GM19455 (cell line): Measurements from ENCODE around the gene CROCC.
"Not testable (repeated sequence)": the region's sequence is repeated elsewhere in the genome, so short reads cannot be mapped to it uniquely, and the experiment has no call there.

Source experiments
- ATAC-seq: cut with Tn5 transposase; IDR thresholded peaks from one replicate; pipeline ENCODE4 v1.9.1; 2021; ENCODE audit not compliant: unreplicated experiment

Gene CROCC

DNA sequence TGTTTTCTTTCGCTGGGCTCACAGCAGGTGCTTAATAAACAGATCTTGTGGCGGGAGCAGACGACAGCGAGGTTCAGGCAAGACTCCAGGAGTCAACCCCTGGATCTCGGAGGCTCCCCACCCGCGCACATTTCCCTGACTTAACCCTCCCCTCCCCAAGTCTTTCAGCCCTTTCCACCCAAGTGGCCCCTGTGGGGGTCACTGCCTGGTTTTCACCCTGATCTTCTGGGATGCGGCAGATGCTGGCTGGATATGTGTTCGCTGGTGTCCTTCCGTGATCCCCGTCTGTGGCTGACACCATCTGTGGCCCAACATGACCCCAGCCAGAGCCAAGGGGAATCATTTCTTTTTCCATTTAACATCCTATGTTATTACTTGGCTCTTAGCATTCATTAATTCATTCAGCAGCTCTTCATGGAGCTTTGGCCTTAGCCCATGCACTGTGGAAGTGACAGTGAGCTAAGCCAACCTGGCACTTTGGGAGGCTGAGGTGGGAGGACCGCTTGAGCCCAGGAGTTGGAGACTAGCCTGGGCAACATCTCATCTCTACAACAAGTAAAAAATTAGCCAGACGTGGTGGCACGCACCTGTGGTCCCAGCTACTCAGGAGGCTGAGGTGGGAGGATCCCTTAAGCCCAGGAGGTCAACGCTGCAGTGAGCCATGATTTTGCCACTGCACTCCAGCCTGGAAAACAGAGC, 6.7 kb upstream of the CROCC start:
- not testable (repeated sequence) for ATAC-seq

DNA sequence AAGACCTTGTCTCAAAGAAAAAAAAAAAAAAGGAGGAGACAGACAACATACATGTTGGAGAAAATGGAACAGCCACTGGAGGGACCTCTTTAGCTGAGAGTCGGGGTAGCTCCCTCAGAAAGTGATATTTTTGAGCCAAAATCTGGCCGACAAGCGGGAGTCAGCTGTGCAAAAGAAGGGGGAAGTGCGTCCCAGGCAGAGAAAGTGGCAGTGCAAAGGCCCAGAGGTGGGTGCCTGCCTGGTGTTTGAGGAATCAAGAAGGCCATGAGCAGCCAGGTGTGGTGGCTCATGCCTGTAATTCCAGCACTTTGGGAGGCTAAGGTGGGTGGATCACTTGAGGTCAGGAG, 6.1 kb upstream of the CROCC start:
- ATAC-seq: no peak

DNA sequence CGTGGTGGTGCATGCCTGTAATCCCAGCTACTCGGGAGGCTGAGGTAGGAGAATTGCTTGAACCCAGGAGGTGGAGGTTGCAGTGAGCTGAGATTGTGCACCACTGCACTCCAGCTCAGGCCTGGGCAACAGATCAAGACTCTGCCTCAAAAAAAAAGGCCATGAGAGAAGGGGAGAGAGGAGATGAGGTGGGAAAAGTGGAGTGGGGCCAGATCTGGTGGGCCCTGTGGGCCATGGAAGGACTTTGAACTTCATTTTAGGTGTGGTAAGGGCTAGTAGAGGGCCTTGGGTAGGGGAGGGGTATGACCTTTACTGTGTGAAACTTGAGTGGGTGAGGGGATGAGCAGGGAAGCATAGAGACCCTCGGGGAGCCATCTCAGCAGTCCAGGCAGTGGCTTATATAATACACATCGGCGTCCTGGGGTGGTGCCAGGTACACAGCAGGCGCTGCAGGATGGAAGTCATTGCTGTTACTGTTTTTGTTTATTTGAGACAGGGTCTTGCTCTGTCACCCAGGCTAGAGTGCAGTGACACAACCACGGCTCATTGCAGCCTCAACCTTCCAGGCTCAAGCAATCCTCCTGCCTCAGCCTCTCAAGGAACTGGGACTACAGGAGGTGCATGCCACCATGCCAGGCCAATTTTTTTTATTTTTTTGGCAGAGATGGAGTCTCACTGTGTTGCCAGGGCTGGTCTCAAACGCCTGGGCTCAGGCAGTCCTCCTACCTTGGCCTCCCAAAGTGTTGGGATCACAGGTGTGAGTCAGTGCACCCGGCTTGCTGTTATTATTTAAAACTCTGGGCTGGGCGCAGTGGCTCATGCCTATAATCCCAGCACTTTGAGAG, 5.5 kb upstream of the CROCC start:
- ATAC-seq: not testable (repeated sequence)

DNA sequence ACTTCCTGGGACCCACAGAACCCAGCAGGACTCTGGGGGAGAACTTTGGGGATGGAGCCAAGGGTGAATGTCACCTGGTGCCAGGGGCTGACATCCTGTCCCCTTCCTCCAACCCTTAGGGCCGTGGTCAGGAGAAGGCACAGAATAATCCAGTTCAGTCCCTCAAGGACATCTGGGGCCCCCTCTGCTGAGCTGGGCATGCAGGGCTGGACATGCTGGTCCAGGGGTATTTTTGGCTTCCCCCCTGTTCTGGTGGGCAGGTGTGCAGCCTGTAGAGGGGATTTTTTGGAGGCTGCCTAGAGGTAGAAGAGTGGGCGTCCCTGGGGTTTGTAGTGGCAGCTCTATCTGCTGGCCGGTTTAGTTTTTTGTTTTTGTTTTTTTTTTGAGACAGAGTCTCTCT, 3.4 kb upstream of the CROCC start:
- ATAC-seq: no peak

DNA sequence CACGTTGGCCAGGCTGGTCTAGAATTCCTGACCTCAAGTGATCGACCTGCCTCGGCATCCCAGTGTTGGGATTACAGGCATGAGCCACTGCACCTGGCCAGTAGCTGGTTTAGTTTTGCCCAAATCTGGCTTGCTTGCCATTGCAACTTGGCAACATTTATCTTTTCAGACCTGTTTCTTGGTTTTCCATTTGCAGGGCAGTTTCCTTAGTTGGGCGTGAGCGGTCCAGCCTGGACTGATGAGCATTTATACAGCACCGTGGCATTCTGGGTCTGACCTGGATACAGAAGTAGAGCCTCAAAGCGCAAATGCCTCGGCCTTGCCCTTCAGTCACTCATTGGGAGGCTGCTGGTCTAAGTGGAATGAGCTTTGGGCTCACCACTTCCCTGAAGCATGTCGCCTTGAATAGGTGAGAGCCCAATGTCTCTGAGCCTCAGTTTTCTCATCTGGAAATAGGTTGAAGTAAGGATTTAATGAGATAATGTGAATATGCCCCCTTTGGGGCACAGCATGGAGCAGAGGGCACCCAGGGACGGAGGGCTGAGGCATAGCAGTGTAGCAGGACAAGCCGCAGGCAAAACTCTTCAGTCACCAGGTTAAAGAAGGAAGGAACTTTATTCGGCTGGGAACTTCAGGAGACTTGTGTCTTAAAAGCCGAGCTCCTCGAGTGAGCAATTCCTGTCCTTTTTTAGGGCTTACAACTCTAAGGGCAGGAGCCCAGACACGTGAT, 2.6 kb upstream of the CROCC start:
- ATAC-seq: not testable (repeated sequence)

DNA sequence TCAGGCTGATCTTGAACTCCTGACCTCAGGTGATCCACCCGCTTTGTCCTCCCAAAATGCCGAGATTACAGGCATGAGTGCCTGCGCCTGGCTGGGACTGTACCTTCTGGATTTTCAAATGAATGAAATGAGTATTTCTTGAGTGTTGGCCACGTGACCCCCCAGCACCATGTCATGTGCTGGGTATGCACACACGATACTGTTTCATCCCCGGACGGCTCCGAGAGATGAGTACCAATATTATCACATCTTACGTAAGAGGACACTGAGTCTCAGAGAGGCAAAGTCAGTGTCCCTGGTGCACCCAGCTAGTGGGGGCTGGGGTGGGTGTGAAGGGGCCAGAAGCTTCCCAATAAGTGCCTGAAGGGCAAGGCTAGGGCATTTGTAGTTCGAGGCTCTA, 780 bp upstream of the CROCC start:
- ATAC-seq: no peak

DNA sequence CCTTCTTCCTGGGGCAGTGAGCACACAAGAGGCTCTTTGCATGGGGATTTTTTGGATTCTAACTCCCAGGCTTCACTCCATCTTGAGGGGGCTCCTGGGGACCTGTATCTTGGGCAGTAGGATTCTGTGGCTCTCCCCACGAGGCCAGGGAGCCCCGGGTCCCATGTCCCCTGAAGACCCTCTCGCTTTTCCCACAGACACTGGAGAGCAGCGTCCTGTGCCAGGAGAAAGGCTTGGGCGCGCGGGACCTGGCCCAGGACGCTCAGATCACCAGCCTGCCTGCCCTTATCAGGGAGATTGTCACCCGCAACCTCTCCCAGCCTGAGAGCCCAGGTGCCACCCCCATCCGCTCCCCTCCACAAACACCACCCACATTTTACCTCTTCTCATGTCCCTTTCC, 735 bp downstream of the CROCC start:
- ATAC-seq: no peak

DNA sequence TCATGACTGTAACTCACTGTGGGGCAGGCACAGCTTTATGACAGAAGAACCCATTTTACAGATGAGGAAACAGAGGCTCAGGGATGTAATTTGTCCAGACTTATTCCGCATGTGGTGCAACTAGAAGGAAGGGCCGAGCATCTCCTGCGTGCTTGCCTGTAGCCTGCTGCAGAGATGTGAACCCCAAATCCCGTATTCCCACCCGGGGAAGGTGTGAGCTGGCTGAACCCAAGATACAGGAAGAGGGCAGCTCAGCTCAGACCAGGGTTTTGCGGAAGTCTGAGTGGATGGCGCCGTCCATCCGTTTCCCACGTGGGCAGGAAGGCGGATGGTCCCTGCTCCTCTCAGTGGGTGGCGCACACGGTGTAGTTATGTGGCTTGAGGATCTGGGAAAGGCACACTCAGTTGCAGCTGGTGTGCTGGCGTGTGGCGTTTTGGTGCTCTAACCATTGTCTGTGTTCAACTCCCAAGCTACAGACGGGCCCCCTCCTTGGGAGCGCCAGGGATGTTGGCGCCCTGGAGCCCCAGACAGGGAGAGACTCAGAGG, 1.2 kb downstream of the CROCC start:
- no peak for ATAC-seq

DNA sequence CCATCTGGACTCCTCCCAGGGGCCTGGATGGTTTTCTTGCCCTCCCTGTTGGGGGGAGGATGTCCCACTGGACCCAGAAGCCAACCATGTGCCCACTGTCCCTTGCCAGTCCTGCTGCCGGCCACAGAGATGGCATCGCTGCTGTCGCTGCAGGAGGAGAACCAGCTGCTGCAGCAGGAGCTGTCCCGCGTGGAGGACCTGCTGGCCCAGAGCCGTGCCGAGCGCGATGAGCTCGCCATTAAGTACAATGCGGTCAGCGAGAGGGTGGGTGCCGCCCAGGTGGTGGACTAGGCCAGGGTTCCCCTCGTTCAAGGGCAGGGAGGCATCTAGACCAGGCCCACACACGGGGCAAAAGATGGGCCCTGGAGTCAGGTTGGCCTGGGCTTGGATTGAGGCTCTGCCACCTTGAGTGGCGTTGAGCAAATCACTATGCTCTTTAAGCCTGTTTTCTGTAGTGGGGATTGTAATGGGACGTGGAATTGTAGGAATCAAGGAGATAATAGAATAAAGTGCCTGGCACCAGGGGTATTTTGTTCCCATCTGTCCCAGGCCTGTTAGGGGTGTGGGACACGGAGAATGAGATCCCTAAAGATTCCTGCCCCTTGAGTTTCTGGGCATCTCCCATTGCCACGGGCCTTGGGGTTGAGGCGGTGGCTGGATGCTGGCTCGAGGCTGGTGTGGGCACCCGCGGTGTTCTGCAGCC, 2.6 kb downstream of the CROCC start:
- no peak for ATAC-seq

DNA sequence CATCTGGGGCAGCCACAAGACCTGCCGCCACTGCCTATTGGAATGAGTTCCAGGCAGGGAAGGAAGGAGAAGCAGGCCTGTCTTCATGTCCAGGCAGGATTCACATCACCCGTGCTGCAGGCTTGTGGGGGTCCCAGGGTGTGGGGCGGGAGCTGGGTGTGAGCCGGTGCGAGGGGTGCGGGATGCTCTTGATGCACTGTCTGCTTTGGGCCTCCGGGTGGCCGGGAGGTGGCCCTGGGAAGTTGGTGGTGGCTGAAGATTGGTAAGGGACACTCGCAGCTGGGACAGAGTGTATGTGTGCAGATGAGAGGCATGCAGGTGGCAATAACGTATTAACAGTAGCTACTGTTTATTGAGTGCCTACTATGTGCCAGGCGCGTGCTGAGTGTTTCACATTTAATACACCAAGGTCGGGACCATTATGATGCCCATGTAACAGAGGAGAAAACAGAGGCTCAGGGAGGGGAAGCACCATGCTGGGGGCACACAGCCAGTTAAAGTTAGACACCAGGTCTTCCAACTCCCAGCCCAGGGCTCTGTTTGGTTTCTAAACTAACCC, 3.3 kb downstream of the CROCC start:
- ATAC-seq: no peak

DNA sequence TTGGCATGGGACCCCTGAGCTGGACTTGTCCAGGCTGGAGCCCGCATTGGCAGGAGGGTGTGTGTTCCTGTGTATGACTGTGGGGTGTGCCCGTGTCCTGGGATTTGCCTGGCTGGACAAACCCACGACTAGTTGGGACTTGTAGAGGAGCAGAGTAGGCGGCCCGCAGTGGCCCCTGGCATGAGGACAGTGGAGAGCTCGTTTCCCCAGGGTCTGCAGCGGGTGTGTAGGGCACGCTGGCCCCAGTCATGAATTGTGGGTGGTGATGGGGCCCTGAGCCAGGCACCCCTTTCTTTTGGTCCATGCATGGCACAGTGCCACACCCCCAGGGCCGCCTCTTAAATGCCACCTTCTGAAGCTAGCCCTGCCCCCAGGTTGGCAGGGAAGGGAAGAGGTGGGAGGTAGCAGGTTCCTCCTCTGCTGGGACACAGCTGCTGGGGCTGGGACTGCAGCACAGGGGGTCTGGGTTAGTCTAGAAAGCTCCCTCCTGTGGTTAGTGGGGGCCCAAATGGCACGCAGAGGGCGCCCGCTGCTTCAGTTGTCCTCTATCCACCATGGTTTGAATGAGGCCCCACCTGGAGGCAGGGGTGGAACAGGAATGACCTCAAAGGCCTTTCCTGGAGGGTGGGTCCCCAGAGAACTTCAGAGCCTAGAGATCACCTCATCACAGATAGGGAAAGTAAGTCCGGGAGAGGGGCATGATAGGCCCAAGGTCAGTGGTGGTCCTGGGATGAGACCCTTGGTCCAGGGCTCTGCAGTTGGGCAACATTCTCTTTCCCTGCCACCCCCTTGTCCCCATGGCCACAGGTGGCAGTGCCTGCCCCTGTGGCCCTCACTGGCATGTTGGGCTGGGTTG, 4.1 kb downstream of the CROCC start:
- no peak for ATAC-seq

DNA sequence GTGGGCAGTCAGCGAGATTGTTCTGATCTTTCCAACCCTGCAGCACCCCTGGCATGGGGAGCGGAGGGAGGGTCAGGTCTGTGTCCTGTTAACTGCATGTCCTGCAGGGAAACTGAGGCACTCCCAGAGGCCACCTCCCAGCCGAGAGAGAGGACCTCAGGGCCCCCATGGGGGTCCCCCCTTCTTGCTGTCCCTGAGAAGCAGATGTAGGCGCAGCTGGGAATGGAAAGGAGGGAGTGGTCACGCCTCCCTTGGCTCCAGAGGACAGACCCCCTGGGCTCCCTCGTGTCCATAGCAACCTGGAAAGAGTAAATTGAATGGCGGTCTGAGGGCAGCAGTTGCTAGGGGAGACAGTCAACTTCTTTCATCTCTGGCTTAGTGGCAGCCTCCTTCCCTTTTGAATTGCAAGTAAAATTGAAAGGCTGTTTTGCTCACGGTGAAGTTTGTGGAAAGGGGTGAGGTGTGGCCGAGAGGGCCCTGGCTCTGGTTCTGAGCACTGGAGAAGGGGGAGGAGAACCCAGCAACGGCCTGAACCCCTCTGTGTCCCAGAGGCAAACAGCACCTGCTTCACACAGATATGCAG, 4.9 kb downstream of the CROCC start:
- no peak for ATAC-seq

DNA sequence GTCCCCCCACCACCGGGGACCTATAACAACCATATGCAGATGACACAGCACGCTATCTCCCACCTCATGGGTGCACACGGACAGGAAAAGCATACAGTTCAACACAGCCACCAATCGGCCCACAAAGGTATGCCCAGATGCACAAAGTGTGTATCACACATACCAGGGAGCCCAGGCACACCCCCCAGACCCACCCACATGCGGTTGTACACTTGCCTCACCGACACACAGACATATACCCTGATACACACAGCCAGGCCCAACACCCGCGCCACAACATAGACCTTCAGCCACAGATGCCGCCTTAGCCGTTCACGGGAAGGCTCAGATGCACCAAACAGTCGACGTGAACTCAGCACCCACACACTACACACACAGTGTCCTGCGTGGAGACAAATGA, 5.5 kb downstream of the CROCC start:
- no peak for ATAC-seq

DNA sequence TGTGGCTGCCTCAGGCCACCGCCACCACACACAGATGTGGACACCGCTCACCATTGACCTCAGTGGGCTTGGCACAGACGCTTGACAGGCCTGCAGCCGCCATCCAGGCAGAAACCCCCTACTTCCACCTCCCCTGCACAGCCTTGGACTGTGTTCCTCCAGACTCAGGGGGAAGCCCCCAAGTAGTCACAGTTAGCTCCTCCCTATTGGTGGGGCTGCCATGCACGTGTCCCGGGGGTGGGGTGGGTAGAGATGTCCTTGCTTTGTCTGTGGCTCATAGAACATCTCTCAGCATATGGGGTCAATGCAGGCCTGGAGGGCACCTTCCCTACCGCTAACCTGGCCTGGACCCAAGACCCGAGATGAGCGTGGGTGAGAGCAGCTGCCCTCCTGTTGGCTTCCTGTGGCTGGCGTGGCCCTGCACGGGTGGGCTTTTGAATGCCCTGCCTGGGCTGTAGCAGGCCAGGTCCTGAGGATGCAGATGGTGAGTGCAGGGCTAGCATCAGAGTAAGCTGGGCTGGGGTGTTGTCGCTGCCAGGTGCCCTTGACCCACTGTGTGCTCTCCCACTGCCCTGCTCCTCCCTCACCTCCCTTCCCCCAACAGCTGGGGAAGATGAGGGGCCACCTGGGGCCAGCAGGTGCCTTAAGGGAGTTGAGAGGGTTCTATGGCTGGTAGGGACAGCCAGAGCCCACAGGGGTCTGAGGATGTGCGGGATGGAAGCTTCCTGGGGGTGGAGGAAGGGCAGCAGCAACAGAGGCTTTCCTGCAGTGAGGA, 6.2 kb downstream of the CROCC start:
- ATAC-seq: no peak

DNA sequence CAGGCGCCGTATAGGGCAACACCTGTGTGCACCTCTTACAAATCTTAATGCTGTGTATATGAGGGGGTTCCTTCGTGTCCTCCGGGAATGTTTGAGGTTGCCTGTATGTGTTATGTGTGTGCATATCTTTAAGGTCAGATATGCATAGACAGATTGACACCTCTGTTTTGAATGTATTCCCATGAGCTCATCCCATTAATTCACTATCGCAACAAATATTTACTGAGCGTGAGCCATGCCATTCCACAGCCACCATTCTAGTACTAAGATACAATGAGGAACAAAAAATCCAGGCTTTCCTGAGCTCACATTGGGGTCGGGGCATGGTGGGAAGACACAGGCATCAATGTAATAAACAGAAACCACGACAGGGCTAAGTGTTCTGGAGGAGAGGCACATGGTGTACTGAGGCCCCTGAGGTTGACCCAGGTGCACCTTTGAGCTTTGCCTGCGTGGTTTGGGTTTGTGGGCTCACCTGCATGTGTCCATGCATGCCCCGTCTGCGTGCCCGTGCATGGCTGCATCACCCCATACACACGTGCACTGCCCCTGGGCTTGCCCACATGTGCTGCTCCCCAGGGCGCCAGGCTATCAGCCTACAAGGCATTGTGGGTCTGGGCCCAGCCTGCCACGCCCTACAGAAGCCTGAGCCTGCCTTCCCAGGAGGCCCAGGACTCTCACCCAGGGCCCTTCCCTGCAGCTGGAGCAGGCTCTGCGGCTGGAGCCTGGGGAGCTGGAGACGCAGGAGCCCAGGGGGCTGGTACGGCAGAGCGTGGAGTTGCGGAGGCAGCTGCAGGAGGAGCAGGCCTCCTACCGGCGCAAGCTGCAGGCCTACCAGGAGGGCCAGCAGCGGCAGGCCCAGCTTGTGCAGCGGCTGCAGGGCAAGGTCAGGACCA, 7.7 kb downstream of the CROCC start:
- not testable (repeated sequence) for ATAC-seq

DNA sequence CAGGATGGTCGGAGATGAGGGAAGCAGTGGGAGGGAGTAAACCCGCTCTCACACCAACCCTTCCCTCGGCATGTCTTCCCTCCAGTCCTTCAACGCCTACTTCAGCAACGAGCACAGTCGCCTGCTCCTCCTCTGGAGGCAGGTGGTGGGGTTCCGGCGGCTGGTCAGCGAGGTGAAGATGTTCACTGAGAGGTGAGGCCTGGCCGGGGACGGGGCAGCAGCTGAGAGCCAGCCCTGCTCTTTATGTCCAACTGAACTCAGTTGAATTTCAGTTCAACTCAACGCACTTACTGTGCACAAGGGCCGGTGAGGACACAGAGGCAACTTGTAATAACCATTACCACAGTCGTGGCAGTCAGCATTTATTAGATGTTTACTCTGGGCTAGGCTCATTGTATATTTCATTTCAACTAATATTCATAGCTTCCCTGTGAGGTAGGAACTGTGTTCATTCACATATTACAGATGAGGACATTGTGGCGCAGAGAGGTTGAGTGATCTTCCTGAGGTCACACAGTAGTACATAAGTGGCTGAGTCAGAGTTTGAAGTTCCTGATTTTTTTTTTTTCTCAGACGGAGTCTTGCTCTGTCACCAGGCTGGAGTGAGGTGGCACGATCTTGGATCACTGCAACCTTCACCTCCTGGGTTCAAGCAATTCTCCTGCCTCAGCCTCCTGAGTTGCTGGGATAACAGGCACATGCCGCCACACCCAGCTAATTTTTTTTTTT, 9.6 kb downstream of the CROCC start:
- not testable (repeated sequence) for ATAC-seq

DNA sequence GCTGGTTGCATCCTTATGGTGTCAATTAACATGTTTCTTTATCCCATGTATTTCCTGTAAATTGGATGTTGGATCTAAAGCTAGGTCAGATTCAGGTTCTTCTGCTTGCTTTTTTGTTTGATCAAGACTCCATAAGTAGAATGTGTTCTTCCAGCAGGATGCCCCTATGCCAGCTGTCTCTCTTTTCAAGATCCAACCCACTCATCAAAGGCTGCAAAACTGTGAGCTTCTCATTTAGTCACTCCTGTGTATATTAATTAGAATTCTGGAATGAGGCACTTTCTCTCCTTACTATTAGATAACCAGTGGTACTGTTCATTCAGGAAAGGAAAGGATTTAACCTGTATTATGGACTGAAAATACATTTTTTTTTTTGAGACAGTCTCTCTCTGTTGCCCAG, 12.2 kb downstream of the CROCC start:
- not testable (repeated sequence) for ATAC-seq
